Skeletal muscle cell (primary cell): ENCODE results near the gene NRXN2.
"Not testable (repeated sequence)": the region's sequence is repeated elsewhere in the genome, so short reads cannot be mapped to it uniquely, and the experiment has no call there.

Source experiments
- DNase-seq: peaks from one replicate; pipeline ENCODE4 v3.0.0-alpha.2; 2010; ENCODE audit warnings: low read depth
- H3K4me3 ChIP-seq: 2 replicates; pipeline ENCODE4 v1.5.1; 2011; ENCODE audit warnings: low read depth, mild to moderate bottlenecking, control low read depth, low read length, moderate library complexity

The NRXN2 gene

DNA sequence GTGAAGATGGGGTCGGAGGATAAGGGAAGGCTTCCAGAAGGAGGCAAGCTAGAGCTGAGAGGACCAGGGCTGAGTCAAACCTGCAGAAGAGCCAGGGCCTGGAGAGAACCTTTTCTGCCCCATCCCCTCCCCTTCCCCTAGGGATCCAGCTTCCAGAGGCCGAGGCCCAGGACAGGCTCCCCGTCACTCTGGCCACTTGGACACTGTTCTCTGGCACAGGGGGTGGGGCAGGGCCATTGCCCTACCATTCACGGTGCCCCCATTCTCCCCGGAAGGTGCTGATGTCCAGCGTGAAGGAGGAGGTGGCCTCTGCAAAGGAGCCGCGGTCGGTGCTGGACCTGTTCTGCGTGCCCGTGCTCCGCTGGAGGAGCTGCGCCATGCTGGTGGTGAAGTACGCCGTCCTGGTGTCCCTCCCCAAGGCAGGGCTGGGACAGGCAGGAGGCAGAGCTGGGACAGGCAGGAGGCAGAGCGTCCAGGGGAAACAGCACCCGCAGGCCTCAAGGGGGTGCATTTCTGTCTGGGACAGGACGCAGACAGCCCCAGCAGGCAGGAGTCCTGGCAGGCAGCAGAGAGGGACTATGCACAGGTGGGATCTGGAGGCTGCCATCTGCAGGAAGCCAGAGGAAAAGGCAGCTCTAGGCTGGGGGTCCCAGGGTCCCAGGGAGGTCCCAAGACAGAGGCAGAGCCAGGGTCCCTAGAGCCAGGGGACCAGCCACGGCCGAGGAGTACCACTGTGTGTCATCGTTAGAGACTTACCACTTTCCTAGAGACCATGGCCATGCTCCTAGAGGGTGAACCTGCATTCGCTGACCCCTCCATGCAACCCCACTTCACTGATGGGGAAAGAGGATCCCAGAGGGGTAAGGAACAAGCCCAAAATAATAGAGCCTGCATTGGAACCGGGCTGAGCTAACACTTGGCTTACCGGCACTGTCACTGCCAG, 157.8 kb downstream of the NRXN2 start:
- DNase-seq, result no peak
- H3K4me3 ChIP-seq, result no peak overlapping the region

DNA sequence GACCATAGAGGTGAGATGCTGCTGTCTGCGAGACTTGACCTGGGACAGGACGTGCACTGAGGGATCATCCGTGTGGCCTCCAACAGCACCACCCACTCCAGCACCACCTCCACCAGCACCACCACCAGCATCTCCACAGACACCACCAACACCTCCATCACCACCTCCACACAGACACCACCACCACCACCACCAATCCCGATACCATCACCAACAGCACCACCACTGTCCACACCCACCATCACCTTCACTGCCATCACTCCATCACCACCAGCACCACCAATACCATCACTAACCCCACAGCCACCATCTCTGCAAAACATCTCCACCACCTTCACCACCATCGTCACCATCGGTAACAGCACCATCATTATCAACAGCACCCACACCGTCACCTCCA, 158.6 kb downstream of the NRXN2 start:
- no peak for DNase-seq
- no peak overlapping the region for H3K4me3 ChIP-seq

DNA sequence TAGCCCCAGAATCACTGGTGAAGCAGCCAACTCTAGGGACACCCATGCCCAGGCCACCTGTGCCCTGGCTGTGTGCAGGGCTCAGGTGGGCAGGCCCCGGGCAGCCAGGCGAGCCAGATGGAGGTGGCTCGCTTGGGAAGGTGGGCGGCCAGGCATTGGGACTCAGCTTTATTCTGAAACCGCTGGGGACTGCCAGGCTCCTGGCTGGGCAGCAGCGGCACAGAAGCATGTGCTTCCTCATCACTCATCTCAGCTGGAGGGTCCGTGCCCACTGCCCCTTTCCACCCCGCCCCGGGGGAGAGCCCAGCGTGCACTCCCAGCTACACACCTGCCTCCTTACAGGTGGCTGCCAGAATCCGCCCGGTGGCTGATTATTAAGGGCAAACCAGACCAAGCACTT, 159.0 kb downstream of the NRXN2 start:
- H3K4me3 ChIP-seq, result no peak overlapping the region
- no peak for DNase-seq

DNA sequence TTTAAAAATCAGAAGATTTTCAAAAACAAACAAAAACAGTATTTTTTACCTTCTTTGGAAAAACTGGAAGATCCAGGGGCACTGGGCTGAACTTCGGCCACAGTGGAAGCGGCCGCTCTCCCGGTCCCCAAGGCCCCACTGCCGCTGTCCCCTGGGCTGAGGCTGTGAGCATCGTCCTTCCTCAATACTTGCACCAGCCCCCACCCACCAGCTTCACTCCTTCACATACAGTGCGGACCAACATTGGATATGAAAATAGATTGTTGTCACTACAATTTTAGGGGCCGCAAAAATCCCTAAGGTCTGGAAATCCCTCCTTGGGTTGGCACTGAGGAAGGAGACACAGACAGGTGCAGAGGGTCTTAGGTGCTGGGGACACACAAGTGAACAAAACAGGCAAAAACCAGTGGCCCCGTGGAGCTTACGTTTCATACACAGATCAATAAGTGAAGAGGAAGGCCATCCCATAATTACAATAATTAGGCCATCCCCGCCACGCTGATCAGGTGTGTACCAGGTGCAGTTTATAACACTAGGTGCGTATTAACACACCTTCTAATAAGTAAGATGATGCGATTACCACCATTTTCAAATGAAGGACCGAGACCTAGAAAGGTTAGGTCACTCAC, 160.2 kb downstream of the NRXN2 start:
- no peak overlapping the region for H3K4me3 ChIP-seq
- no peak for DNase-seq

DNA sequence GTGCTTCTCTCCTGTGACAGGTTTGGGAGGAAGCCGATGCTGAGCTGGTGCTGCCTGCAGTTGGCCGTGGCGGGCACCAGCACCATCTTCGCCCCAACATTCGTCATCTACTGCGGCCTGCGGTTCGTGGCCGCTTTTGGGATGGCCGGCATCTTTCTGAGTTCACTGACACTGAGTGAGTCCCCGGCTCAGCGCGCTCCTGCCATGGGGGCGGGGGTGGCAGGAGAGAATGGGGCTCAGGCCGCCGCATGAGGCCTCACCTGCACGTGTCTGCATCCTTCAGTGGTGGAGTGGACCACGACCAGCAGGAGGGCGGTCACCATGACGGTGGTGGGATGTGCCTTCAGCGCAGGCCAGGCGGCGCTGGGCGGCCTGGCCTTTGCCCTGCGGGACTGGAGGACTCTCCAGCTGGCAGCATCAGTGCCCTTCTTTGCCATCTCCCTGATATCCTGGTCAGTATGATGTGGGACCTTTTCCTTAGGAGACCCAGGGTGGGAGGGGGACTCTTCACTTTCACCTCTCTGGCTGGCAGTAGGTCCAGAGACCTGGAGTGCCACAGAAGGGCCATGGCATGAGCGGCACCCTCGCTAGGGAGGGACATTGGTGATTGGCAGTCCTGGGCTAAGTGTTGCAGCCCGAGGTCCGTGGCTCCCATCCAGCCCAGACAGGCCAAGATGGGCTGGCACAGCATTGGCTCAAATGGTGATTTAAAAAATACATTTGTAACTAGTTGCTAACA, 160.8 kb downstream of the NRXN2 start:
- H3K4me3 ChIP-seq, result no peak overlapping the region
- no peak for DNase-seq

DNA sequence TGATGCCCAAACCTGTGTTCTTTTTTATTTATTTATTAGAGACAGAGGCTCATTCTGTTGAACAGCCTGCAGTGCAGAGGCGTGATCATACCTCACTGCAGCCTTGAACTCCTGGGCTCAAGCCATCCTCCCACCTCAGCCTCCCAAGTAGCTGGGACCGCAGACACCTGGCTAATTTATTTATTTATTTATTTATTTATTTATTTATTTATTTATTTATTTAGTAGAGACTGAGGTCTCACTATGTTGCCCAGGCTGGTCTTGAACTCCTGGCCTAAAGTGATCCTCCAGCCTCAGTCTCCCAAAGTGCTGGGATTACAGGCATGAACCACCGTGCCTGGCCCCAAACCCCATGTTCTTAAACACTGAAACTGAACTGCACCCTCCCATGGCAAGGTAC, 161.6 kb downstream of the NRXN2 start:
- not testable (repeated sequence) for DNase-seq, H3K4me3 ChIP-seq

DNA sequence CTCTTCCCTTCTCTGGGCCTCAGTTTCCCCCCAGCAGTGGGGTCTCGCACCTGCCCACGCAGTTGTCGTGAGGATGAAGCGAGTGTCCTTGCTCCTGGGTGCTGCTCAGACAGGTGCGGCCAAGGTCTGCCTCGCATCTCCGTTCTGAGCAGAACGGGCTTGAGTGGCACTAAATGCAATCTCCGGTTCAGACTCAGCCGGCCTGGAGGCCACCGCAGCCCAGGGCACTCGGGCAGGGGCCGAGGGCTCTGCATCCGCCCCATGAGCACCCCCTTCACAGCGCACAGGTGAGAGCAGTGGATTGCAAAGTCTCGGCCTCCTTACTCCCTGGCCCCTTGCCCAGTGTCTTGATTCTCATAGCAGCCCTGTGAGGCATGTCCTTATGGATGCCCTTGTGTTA, 162.1 kb downstream of the NRXN2 start:
- H3K4me3 ChIP-seq, result no peak overlapping the region
- no peak for DNase-seq

DNA sequence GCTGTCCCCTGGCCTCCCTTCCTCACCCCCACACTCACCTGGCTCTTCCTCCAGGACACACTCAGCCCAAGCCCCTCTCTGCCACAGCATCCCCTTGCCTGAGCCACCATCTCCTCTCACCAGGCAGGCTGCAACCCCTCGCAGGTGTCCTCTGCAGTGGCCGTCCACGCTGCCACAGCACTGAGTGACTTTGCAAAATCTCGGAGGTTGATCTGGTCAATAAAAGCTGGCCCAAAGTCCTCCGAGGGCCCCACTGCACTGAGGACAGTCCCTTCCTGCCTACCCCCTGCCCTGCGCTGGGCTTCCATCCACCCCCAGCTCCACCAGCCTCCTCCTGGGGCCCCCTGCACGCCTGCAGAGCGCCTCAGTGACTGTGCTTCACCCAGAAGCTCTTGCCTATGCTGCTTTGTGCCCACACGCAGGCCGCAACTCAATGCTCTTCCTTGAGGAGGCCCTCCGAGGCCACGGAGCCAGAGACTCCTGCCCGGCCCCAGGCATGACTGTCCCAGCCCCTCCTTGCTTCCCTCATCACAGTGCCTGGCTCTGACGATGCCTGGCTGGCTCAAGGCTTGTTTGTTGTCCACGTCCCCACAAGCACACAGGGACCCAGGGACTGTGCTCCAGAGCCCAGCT, 162.7 kb downstream of the NRXN2 start:
- no peak overlapping the region for H3K4me3 ChIP-seq
- no peak for DNase-seq

DNA sequence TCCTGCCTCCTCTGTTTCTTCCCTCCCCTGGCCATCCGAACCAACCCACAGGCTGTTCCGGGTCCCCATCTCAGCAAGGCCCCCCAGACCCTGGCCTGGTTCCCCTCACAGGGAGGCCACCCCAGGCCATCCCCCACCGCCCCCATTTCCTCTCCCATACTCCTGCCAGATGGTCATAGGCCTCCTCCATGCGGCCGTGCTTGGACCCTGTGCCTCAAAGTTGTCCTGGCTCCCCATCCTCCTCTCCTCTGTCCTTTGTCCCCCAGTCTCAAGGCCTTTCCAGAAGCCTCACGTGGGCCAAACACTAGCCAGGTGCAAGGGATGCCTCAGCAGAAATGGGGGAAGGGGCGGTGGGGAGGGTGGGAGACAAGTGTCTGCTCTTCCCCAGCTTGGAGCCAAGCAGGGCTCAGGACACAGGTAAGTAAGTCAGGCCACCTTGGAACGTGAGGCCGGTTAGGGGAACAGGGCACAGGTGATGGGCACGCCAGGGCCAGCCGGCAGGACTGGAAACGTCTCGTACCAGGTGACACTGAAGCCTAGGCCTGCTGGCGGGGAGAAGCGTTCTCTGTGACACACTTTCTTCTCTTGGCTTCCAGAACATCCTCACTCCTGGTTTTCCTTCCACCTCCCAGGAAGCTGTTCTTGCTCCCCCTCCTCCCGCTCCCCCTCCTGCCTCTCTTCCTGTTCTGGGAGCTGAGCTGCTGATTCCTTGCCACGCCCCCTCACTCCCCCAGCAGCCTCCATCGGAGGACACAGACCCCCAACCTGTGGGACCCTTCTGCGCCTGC, 163.5 kb downstream of the NRXN2 start:
- no peak for DNase-seq
- H3K4me3 ChIP-seq, result no peak overlapping the region

DNA sequence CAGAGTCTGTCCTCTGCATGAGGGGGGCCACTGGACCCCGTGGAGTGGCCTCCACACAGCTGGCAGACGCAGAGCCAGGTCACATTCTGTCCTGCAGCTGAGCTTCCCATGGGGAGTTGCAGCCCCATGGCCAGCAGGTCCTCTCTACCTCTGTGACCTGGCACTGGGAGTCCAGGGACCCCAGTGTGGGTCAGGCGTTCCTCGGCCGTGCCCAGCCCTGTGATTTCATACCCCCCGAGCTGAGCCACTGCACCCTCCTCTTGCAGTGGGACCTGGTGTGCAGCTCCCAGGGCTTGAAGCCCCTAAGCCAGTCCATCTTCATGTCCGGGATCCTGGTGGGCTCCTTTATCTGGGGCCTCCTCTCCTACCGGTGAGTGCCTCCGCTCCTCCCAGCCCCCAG, 164.1 kb downstream of the NRXN2 start:
- DNase-seq, result no peak
- no peak overlapping the region for H3K4me3 ChIP-seq

DNA sequence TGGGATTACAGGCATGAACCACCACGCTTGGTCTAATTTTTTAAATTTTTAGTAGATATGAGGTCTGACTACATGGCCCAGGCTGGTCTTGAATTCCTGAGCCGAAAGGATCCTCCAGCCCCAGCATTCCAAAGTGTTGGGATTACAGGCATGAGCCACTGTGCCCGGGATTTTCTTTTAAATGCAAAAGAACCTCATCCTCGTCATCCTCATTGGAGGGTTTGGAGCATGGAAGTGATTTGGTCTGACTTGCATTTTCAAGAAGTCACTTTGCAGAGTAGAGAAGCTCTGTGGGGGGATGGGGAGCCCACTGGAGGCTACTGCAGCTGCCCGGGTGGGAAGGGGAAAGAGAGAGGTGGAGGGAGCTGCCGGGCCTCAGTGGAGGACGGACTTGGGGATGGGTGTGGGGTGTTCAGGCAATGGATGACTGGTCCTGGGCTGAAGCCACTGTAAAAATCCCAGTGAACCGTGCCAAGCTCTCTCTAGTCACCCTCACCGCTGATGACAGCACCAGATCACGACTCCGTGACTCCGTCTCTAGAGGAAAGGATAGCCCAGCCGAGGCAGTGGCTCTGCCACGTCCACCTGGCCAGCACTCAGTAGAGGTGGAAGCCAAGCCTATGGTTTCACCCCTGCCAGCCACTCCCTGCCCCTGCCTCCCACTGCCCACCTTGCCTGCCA, 164.8 kb downstream of the NRXN2 start:
- DNase-seq, result no peak
- no peak overlapping the region for H3K4me3 ChIP-seq

DNA sequence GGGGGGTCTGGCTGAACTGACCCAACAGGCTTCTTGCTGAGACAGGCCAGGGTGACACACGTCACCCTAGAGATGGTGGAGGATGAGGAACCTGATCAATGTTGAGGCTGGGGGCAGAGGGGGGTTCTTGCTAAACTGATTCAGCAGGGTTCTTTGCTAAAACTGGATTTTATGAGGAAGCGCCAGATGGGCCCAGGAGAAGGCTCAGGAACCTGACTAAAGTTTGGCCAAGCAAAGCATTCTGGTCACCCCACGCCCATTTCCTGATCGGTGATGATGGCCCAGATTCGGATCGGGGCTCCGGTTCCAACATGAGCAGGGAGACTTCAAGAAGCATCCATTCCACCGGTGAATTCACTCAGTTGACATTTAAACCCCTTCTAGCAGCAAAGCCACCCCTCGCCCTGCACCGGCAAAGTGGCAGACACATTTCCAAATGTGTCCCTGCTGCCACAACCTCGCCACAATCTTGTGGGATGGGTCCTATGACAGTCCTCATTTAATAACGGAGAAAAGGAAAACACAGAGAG, 166.2 kb downstream of the NRXN2 start:
- H3K4me3 ChIP-seq, result no peak overlapping the region
- DNase-seq, result no peak
